Prostate gland (tissue), 2 donors: ENCODE data around the gene CACNA1D. TPM values are rescaled to one million over a fixed set of nuclear protein-coding genes. Genes with fewer than 3 reads are reported as not detected.

Source experiments
- DNase-seq: peaks from one replicate; pipeline ENCODE4 v3.0.0-alpha.2; 2019; ENCODE audit warnings: low spot score
- H3K27ac ChIP-seq, 2 donors: fragments of 200-600 bp; sonication (generic); 2 replicates each; pipeline ENCODE4 v1.5.1; 2017 to 2019
- H3K27me3 ChIP-seq: fragments of 200-600 bp; sonication (generic); replicated peaks from 2 replicates; pipeline ENCODE4 v1.5.1; 2019; ENCODE audit not compliant: insufficient read depth
- H3K36me3 ChIP-seq, 2 donors: fragments of 200-600 bp; sonication (generic); 1 replicate in 1 of 2; 2 replicates in 1 of 2; pipeline versions ENCODE4 v1.5.1 to v1.8.1; 2017 to 2019
- H3K4me1 ChIP-seq: fragments of 200-600 bp; sonication (generic); replicated peaks from 2 replicates; pipeline ENCODE4 v1.5.1; 2019
- H3K4me3 ChIP-seq, 2 donors: fragments of 200-600 bp; sonication (generic); 2 replicates each; pipeline ENCODE4 v1.5.1; 2017 to 2019
- H3K9me3 ChIP-seq: fragments of 200-600 bp; sonication (generic); 2 replicates; pipeline ENCODE4 v1.5.1; 2017
- CTCF ChIP-seq, 4 experiments: fragments of 200-600 bp in 2 of 4; fragments of 450-650 bp in 2 of 4; sonication (generic) in 2 of 4; IDR thresholded peaks; 1 replicate in 3 of 4; 2 replicates in 1 of 4; pipeline ENCODE4 v1.5.1; 2016 to 2019; ENCODE audit warnings: antibody characterized with exemption in 4 of 4, mild to moderate bottlenecking in 2 of 4, moderate library complexity in 2 of 4
- POLR2A ChIP-seq: fragments of 450-650 bp; IDR thresholded peaks from one replicate; pipeline ENCODE4 v1.6.1; 2016; ENCODE audit warnings: antibody characterized with exemption, mild to moderate bottlenecking
- POLR2AphosphoS5 ChIP-seq: sonication (generic); formaldehyde crosslinking; IDR thresholded peaks from one replicate; pipeline ENCODE4 v1.6.1; 2017; ENCODE audit warnings: antibody characterized with exemption
- WGBS: methylation state at CpG from one replicate; pipeline ENCODE4 v1.1.5; 2018; 5-methylcytosine and 5-hydroxymethylcytosine counted together
- intact Hi-C: fragments of 100-400 bp; cut with DNase I; formaldehyde crosslinking; loops from one replicate; pipeline ENCODE4 v1.14.2; 2022
- total RNA-seq, 2 donors: library from RNA; depleted of rRNA; stranded (reverse); fragments of >200 nt; gene quantifications; one replicate each; pipeline ENCODE4 v1.1.0, GENCODE V29; 2016

Gene CACNA1D
- total RNA-seq, 2 donors from 2014 or later: 15.5 to 45.1 TPM

- no peak overlapping the region for H3K27ac ChIP-seq
- no peak for DNase-seq
- no peak overlapping the region for H3K4me3 ChIP-seq
- no peaks in the 10 kb centered on the region for H3K9me3 ChIP-seq
- no peak for TF ChIP-seq CTCF (IDR thresholded peaks at IDR 0.05)
- intact Hi-C loops: no loop called here
- no peaks in the 10 kb centered on the region for H3K36me3 ChIP-seq
- WGBS: 78% methylated on average over 5 of the region's 5 CpGs
- H3K27me3 ChIP-seq: no peaks in the 10 kb centered on the region
- H3K4me1 ChIP-seq: no peaks in the 10 kb centered on the region
Measured at GRCh38 chr3:53715815-53716483, 221.5 kb downstream of the CACNA1D start.

- 72% methylated on average over 7 of the region's 7 CpGs for WGBS
- Histone ChIP-seq H3K36me3 (no peaks in the 10 kb centered on the region), H3K9me3 (no peaks in the 10 kb centered on the region), H3K27ac (no peak overlapping the region), H3K27me3 (no peaks in the 10 kb centered on the region), H3K4me1 (no peaks in the 10 kb centered on the region), H3K4me3 (no peak overlapping the region)
- DNase-seq: no peak
- no peak for TF ChIP-seq POLR2AphosphoS5
- TF ChIP-seq CTCF (IDR thresholded peaks at IDR 0.05): no peak
- TF ChIP-seq POLR2A: no peak
- intact Hi-C loops: no loop called here
Measured at GRCh38 chr3:53716998-53717397, 222.6 kb downstream of the CACNA1D start.

- H3K4me3 ChIP-seq: no peak overlapping the region
- no peaks in the 10 kb centered on the region for H3K4me1 ChIP-seq
- 86% methylated on average over 15 of the region's 17 CpGs for WGBS
- no peaks in the 10 kb centered on the region for H3K36me3 ChIP-seq
- H3K27me3 ChIP-seq: no peaks in the 10 kb centered on the region
- intact Hi-C loops: no loop called here
- DNase-seq: no peak
- H3K9me3 ChIP-seq: no peaks in the 10 kb centered on the region
- no peak for TF ChIP-seq POLR2AphosphoS5
- TF ChIP-seq POLR2A: no peak
- no peak for TF ChIP-seq CTCF (IDR thresholded peaks at IDR 0.05)
- no peak overlapping the region for H3K27ac ChIP-seq
Measured at GRCh38 chr3:53718462-53718861, 224.1 kb downstream of the CACNA1D start.

- 86% methylated on average over 6 of the region's 6 CpGs for WGBS
- intact Hi-C loops: no loop called here
- no peaks in the 10 kb centered on the region for H3K27me3 ChIP-seq
- DNase-seq: no peak
- H3K4me1 ChIP-seq: no peaks in the 10 kb centered on the region
- no peak for TF ChIP-seq POLR2AphosphoS5
- no peak for TF ChIP-seq CTCF (IDR thresholded peaks at IDR 0.05)
- no peak for TF ChIP-seq POLR2A
- no peak overlapping the region for H3K27ac ChIP-seq
- H3K36me3 ChIP-seq: no peaks in the 10 kb centered on the region
- H3K4me3 ChIP-seq: no peak overlapping the region
- H3K9me3 ChIP-seq: no peaks in the 10 kb centered on the region
Measured at GRCh38 chr3:53719796-53720195, 225.4 kb downstream of the CACNA1D start.
